Cortex of kidney (tissue), 1 donor: ENCODE data around the gene SIRPA.

ENCODE experiments used
- DNase-seq: peaks from one replicate; lab custom pipeline; 2025; lab: John Stamatoyannopoulos, UW

SIRPA gene

DNA sequence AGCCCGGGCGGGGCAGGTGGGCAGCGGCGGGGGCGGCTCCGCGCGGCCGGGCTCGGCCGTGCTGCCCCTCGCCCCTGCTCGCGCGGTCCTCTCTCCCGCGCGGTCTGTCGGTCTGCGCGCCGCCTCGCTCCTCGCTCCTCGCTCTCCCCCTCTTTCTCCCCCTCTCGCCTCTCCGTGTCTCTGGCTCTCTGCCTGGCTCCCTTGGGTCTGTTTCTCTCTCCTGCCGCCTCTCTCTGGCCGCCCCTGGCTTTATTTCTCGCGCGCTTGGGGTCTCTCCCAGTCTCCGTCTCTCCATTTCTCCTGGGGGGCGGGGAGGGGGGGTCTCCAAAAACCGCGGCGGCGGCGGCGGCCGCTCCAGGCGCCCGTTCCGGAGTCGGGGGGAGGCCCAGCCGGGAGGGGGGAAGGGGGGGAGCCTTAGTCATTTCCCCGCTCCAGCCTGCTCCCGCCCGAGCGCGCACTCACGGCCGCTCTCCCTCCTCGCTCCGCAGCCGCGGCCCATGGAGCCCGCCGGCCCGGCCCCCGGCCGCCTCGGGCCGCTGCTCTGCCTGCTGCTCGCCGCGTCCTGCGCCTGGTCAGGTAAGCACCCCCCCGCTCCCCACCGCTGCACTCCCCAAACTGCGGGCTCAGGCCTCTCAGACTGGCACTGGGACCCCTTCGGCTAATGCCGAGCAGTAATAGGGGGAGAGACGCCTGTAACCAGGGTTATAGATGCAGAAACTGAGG, at the start of gene SIRPA:
TSS of gene SIRPA (plus strand) at position 457 of the 723 bp plus-strand sequence. CDS start at position 498, 41 bp downstream.
- no peak for DNase-seq

DNA sequence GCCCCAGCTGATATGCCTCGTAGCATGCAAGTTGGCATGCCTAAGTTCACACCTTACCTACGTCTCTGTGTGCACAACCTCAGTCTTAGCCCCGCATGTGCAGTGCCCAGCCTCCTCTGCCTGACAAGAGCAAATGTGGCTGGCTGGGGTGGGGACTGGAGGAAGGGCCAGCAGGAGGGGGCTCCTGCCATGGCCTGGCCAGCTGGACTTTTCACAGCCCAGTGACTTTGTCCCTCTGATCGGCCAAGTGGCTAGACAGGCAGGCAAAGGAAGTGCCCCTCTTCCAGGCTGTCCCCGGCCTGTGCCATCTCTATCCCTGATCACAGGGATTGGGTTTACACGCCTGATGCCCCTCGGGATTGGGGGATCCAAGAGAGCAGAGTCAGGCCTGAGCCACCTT, 49.5 kb upstream of the SIRPA start:
- no peak for DNase-seq

GRCh38 chr20:1846341-1846740, 48.9 kb upstream of the SIRPA start:
- no peak for DNase-seq

DNA sequence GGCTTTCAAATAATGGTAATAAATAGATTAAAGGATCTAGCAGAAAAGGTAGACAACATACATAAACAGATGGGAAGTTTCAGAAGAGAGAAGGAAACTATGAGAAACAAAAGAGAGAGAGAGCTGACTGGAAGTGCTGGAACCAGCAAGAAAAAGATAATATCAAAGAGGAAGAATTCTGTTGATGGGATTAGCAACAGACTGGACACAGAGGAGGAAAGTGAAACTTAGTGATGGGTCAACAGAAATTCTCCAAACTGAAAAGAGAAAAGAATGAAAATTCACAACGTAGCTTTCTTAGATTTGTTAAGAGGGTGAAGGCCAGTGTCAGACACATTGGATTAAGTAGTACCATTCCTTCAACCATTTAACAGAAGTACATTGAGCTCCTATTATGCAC, 48.3 kb upstream of the SIRPA start:
- no peak for DNase-seq

GRCh38 chr20:1847780-1848179, 47.4 kb upstream of the SIRPA start:
- no peak for DNase-seq

GRCh38 chr20:1848373-1848772, 46.8 kb upstream of the SIRPA start:
- no peak for DNase-seq

DNA sequence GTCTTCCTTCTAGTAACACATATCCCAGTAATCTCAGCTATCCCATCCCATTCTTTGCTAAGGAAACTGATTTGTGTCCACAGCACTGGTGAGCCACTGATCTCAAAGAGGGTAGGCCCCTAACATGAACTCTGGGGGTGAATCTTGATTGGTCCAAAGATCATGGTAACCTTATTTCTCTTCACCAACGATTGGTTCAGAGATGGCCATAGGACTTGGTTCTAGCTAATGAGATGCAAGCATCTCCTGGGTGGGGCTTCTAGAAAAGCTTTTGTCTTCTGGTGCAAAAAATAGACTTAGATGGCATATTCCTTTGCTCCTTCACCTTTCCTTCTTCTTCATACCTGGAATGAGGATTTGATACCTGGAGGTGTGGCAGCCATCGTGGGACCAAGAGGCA, 43.8 kb upstream of the SIRPA start:
- DNase-seq = no peak

DNA sequence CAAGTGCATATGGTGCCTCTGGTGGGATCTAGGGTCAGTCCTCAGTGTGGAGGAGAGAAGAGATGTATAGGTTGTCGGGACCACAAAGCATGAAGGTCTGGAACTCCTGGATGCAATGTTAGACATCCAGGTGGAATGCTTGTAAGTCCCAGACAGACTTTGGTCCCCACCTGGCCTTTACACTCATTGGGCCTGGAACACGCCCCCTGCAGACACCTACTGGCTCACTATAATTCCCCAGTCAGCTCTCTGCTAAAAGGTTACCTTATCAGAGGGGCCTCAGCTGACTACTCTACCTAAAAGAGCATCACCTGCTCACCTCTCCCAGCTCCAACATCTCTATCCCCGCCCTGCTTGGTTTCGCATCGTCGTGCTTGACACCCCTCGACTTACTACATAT, 41.7 kb upstream of the SIRPA start:
- no peak for DNase-seq

DNA sequence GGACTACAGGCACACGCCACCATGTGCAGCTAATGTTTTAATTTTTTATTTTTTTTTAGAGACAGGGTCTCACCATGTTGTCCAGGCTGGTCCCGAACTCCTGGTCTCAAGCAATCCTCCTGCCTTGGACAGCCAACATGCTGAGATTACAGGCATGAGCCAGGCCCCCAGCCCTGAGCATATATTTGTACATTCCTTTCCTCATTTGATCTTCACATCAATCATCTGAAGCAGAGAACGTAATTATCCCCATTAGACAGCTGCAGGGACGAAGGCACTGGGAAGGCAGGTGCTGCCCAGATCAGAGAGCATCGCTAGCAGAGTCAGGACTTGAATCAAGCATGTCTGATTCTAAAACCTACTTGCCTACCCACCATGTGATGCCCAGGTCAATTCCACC, 41.0 kb upstream of the SIRPA start:
- no peak for DNase-seq

- no peak for DNase-seq
These were observed 40.1 kb upstream of the SIRPA start for GRCh38 chr20:1855109-1855508.

DNA sequence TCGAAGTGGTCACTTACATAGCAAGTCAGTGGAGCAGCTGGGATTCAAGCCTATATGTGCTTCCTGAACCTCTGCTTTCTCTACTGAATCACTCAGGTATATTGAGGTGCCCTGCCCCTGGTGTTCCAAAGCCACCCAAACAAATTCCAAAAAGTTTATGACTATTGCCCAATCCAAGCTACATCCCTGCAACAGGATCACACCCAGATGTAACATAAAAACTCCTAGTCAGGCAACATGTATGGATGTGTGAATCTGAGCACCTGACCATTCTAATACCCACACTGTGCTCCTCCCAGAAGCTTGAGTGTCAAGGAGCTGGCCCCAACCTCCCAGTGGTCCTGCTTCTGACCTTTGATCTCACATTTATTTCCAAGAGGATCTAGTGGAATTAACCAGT, 39.5 kb upstream of the SIRPA start:
- no peak for DNase-seq

GRCh38 chr20:1856424-1856823, 38.8 kb upstream of the SIRPA start:
- no peak for DNase-seq

DNA sequence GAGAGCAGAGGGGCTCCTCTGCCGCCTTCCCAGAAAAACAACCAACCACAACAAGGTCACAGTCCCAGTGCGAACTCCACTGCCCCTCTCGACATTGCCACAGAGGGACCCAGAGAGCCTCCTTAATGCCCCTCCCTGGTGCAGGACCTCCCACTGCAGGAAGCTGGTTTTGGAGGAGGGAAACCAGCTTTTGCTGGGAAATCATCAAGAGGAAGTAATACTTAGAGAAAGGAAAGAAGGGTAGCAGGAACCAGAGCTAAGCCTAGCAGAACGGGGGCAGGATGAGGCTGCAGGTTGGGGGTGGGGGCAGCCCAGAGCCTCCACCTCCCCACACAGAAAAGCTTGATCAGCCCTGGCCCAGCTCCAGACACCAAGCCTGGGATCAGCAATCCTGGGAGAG, 37.7 kb upstream of the SIRPA start:
- DNase-seq = no peak

DNA sequence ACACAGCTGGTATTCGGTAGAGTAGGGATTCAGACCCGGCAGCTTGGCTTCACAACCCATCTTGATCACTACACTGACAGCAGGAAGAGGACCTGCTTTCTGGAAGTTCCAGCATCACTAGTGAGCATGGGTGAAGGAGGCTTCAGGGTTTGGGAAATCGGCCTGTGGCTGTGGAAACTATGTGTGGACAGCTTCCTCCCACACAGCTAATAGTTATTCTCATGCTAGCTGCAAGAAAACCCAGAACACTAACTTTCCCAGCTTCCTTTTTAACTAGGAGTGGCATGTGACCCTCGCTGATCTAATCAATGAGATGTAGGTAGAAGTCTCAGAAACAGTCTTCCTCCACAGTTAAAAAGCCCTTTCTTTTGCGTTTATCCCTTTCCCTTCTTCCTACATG, 36.3 kb upstream of the SIRPA start:
- no peak for DNase-seq

DNA sequence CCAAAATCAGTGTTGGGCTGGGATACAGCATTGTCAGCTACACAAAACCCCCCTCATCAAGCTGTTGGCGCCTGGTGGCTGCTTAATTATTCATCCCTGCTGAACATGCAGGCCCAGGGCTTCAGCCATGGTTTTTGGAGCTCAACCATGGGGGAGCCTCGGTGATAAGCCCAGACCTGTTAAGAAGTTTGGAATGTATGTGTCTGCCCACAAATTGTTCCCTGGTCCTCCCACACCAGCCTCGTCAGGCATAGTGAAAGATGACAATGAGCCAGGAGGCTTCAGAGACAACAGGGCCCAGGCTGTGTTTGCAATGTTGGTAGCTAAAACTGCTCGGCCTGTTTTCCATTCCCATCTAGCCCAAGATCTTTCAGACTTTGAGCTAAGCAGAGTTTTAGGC, 34.8 kb upstream of the SIRPA start:
- no peak for DNase-seq

GRCh38 chr20:1861347-1861976, 33.7 kb upstream of the SIRPA start:
- DNase-seq = no peak

- DNase-seq = no peak
These were observed 33.1 kb upstream of the SIRPA start for GRCh38 chr20:1861996-1862662.

- DNase-seq = no peak
These were observed 32.5 kb upstream of the SIRPA start for GRCh38 chr20:1862663-1863053.

DNA sequence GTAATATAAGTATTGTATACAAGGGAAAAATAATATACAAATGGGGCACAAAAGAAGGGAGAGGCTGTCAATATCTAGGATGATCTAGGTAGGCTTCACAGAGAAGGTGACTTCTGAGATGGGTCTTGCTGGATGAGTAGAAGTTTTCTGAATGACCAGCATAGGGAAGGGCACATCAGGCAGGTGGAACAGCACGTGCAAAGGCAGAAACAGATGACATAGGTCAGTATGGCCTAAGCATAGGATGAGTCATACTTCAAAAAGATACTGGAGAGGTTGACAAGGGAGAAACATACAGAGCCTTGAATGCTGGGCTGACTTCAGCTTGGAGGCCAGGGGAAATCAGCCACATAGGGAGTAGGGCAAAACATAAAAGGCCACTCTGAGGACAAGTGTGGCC, 31.9 kb upstream of the SIRPA start:
- no peak for DNase-seq

- DNase-seq = no peak
These were observed 28.4 kb upstream of the SIRPA start for GRCh38 chr20:1866834-1867233.

DNA sequence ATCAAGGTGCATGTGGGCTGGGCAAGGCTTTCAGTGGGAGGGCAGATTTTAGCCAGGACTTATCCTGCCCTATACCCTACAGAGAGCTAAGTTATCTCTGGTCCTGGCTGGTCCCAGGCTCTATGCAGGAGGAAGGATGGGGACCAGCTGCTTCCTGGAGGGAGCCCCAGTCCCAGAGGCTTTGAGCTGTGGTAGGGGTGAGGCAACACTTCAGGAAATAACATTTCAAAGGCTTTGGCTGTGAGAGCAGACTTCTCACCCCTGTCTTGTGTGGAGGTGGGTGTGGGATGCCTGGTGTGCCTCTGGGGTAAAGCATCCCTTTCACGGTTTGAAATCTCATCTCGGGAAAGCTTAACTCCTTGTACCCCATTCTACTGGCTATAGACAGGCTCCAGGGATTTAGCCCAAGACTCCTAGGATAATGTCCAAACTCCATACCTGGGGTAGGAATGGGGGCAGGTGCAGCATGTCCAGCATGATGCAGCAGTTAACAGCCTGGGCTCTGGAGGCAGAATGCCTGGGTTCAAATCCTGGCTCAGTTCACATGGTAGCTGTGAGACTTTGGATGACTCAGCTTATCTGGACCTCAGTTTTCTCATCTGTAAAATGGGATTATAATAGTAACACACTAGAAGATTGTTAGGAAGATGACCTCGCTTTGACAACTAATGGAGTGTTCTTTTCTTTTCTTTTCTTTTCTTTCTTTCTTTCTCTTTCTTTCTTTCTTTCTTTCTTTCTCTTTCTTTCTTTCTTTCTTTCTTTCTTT, 27.5 kb upstream of the SIRPA start:
- no peak for DNase-seq

DNA sequence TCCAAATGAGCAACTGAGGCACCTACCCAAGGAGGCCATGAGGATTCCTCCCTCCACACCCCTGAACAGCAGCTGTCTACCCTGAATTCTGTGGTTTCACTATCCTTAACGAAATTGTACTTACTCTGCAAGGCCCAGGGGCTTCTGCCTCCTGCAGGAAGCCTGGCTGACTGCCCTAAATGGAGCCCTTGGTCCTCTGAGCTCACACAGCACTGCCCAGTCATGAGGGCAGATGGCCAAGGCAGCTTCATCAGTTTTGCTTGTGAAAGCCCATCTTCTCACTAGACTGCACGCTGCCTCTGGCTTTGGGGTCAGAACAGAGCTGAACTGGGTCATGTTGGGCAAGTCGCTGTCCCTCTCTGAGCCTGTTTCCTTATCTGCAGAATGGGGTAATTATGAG, 26.4 kb upstream of the SIRPA start:
- no peak for DNase-seq

GRCh38 chr20:1870323-1870722, 24.9 kb upstream of the SIRPA start:
- DNase-seq = no peak
